NCI-H128 (cell line): Measurements from ENCODE around the gene ABLIM2.

Experiments
- DNase-seq: peaks from one replicate; lab custom pipeline; 2025; ENCODE audit not compliant: unreplicated experiment; lab: John Stamatoyannopoulos, UW

ABLIM2 gene

GRCh38 chr4:8159537-8160232 lies 1.1 kb upstream of the ABLIM2 start:
- DNase-seq: no peak

- DNase-seq: no peak
Measured at GRCh38 chr4:8157944-8158709, 486 bp downstream of the ABLIM2 start.

GRCh38 chr4:8157496-8157895 lies 1.1 kb downstream of the ABLIM2 start:
- no peak for DNase-seq

- DNase-seq: no peak
Measured at GRCh38 chr4:8156617-8157016, 2.0 kb downstream of the ABLIM2 start.

GRCh38 chr4:8155660-8156421 lies 2.8 kb downstream of the ABLIM2 start:
- DNase-seq: no peak

- no peak for DNase-seq
Measured at GRCh38 chr4:8155048-8155447, 3.6 kb downstream of the ABLIM2 start.

- no peak for DNase-seq
Measured at GRCh38 chr4:8153441-8153840, 5.2 kb downstream of the ABLIM2 start.

- no peak for DNase-seq
Measured at GRCh38 chr4:8152865-8153257, 5.8 kb downstream of the ABLIM2 start.

- DNase-seq: no peak
Measured at GRCh38 chr4:8152090-8152864, 6.3 kb downstream of the ABLIM2 start.

- no peak for DNase-seq
Measured at GRCh38 chr4:8151165-8151650, 7.4 kb downstream of the ABLIM2 start.

GRCh38 chr4:8150152-8151090 lies 8.2 kb downstream of the ABLIM2 start:
- DNase-seq: no peak

- DNase-seq: no peak
Measured at GRCh38 chr4:8149664-8150063, 8.9 kb downstream of the ABLIM2 start.

GRCh38 chr4:8148785-8149435 lies 9.7 kb downstream of the ABLIM2 start:
- no peak for DNase-seq

GRCh38 chr4:8148159-8148558 lies 10.5 kb downstream of the ABLIM2 start:
- no peak for DNase-seq

GRCh38 chr4:8147231-8147970 lies 11.2 kb downstream of the ABLIM2 start:
- DNase-seq: no peak

- DNase-seq: no peak
Measured at GRCh38 chr4:8146157-8146556, 12.5 kb downstream of the ABLIM2 start.

- DNase-seq: no peak
Measured at GRCh38 chr4:8144359-8144758, 14.3 kb downstream of the ABLIM2 start.

GRCh38 chr4:8143392-8144140 lies 15.0 kb downstream of the ABLIM2 start:
- no peak for DNase-seq
